ENCODE data around the gene SH3PXD2A.

GRCh38 chr10:103637011-103637410, 218.4 kb downstream of the SH3PXD2A start:
- TF ChIP-seq POLR2AphosphoS5 (IDR thresholded peaks at IDR 0.05; ENCODE audit: low read depth, low read length) (no peak), POLR2A (IDR thresholded peaks at IDR 0.05; ENCODE audit: low read depth, low read length) (no peak), POU2F2 (IDR thresholded peaks at IDR 0.05; ENCODE audit: low read depth, low read length) (no peak), TAF1 (IDR thresholded peaks at IDR 0.05; ENCODE audit: low read depth, low read length) (no peak), SPI1 (IDR thresholded peaks at IDR 0.05; ENCODE audit: low read depth, low read length) (no peak)

All from GM12891 (cell line).